Activated naive CD8-positive, alpha-beta T cell treated with anti-CD3 and anti-CD28 coated beads for 36 hours (primary cell): Measurements from ENCODE around the gene SLC35F2. TPM values are rescaled to one million over a fixed set of nuclear protein-coding genes. Genes with fewer than 3 reads are reported as not detected.
"Not testable (repeated sequence)": the region's sequence is repeated elsewhere in the genome, so short reads cannot be mapped to it uniquely, and the experiment has no call there.

Experiments
- DNase-seq: peaks from one replicate; pipeline ENCODE4 v3.0.0; 2021
- H3K27ac Mint-ChIP-seq: one replicate; pipeline ENCODE4 v1.8.0; 2022; ENCODE audit warnings: mild to moderate bottlenecking, moderate library complexity, mixed read lengths
- H3K27me3 Mint-ChIP-seq: one replicate; pipeline ENCODE4 v1.8.0; 2022; ENCODE audit warnings: mild to moderate bottlenecking, mixed read lengths
- H3K36me3 Mint-ChIP-seq: one replicate; pipeline ENCODE4 v1.8.0; 2021; ENCODE audit warnings: mild to moderate bottlenecking, mixed read lengths
- H3K4me1 Mint-ChIP-seq: one replicate; pipeline ENCODE4 v1.8.0; 2021; ENCODE audit warnings: mixed read lengths
- H3K4me3 Mint-ChIP-seq: one replicate; pipeline ENCODE4 v1.8.0; 2022; ENCODE audit warnings: mild to moderate bottlenecking, moderate library complexity, mixed read lengths
- H3K9me3 Mint-ChIP-seq: one replicate; pipeline ENCODE4 v1.8.0; 2022; ENCODE audit warnings: mixed read lengths
- total RNA-seq, 2 experiments: library from RNA; stranded (reverse); gene quantifications; one replicate each; pipeline ENCODE4 v1.2.3, GENCODE V29; 2021

The SLC35F2 gene
- total RNA-seq, 2 experiments from 2014 or later = 25.0 to 28.4 TPM

DNA sequence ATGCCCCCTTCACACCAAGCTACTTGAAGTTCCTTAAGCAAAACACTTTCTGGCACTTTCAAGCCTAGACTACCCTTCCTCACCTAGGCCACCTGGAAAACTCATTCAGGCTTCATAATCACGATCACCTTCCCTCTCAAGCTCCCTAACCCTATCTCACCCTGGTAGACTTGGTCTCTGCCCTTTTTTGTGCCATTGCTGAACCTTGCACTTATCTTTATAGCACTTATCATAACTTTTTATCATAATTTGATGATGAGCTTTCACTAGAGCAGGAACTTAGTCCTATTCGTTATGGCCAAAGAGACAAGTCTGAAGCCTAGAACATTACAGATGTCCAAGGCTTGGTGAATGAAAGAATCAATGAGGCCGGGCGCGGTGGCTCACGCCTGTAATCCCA, 5.5 kb downstream of the SLC35F2 start:
- Mint-ChIP-seq H3K4me1 (peaks cover 30% of the 10 kb centered on the region), H3K27ac (no peak overlapping the region), H3K9me3 (no peaks in the 10 kb centered on the region), H3K36me3 (peaks cover 27% of the 10 kb centered on the region), H3K27me3 (no peaks in the 10 kb centered on the region), H3K4me3 (no peak overlapping the region)
- DNase-seq = no peak

- Mint-ChIP-seq H3K4me1 (peaks cover 33% of the 10 kb centered on the region), H3K4me3 (no peak overlapping the region), H3K9me3 (no peaks in the 10 kb centered on the region), H3K36me3 (peaks cover 22% of the 10 kb centered on the region), H3K27ac (no peak overlapping the region), H3K27me3 (no peaks in the 10 kb centered on the region)
- no peak for DNase-seq
These were observed 6.8 kb downstream of the SLC35F2 start for GRCh38 chr11:107851704-107852310.

DNA sequence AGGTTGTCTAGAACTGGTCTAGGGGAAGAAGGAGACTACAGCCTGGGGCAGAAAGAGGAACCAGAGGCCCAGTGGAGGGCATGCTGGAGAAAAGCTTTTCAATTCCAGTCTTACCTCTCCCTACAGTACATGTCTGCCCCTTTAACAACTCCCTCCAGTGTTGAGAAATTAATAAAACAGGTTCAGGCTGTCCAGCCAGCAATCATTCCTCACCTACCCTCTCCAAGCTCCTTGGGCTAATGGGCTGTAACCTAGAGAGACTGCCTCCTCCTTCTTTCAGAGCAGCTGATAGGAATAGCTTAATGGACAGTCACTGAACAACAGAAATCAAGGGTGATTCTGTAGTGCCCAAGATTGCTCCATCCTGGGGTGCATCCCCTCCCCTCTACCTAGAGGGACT, 8.8 kb downstream of the SLC35F2 start:
- no peak overlapping the region for H3K27ac Mint-ChIP-seq
- H3K4me3 Mint-ChIP-seq = no peak overlapping the region
- peaks cover 25% of the 10 kb centered on the region for H3K4me1 Mint-ChIP-seq
- no peak for DNase-seq
- no peaks in the 10 kb centered on the region for H3K27me3 Mint-ChIP-seq
- H3K9me3 Mint-ChIP-seq = no peaks in the 10 kb centered on the region
- H3K36me3 Mint-ChIP-seq = peaks cover 18% of the 10 kb centered on the region

DNA sequence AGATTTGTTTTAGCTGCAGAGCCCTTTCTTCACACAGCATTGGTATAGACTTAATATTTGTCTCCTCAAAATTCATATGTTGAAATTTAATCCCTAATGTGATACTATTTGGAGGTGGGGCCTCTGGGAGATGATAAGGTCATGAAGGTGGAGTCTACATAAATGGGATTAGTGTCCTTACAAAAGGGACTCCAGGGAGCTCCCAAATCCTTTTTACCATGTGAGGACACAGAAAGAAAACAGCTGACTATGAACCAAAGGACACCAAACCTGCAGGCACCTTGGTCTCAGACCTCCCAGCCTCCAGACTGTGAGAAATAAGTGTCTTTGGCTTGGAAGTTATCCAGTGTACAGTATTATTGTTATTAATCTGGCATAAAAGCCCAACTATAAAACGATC, 10.2 kb downstream of the SLC35F2 start:
- no peaks in the 10 kb centered on the region for H3K27me3 Mint-ChIP-seq
- H3K4me3 Mint-ChIP-seq = no peak overlapping the region
- no peaks in the 10 kb centered on the region for H3K9me3 Mint-ChIP-seq
- peaks cover 17% of the 10 kb centered on the region for H3K36me3 Mint-ChIP-seq
- no peak for DNase-seq
- H3K27ac Mint-ChIP-seq = no peak overlapping the region
- peaks cover 25% of the 10 kb centered on the region for H3K4me1 Mint-ChIP-seq

- Mint-ChIP-seq H3K9me3 (no peaks in the 10 kb centered on the region), H3K4me1 (peaks cover 34% of the 10 kb centered on the region), H3K27me3 (no peaks in the 10 kb centered on the region), H3K27ac (no peak overlapping the region), H3K4me3 (no peak overlapping the region), H3K36me3 (peaks cover 26% of the 10 kb centered on the region)
- DNase-seq = no peak
These were observed 11.4 kb downstream of the SLC35F2 start for GRCh38 chr11:107847184-107847583.

- no peak overlapping the region for H3K27ac Mint-ChIP-seq
- peaks cover 30% of the 10 kb centered on the region for H3K36me3 Mint-ChIP-seq
- no peak overlapping the region for H3K4me3 Mint-ChIP-seq
- H3K9me3 Mint-ChIP-seq = no peaks in the 10 kb centered on the region
- H3K4me1 Mint-ChIP-seq = peaks cover 55% of the 10 kb centered on the region
- no peaks in the 10 kb centered on the region for H3K27me3 Mint-ChIP-seq
- no peak for DNase-seq
These were observed 14.5 kb downstream of the SLC35F2 start for GRCh38 chr11:107844041-107844440.

DNA sequence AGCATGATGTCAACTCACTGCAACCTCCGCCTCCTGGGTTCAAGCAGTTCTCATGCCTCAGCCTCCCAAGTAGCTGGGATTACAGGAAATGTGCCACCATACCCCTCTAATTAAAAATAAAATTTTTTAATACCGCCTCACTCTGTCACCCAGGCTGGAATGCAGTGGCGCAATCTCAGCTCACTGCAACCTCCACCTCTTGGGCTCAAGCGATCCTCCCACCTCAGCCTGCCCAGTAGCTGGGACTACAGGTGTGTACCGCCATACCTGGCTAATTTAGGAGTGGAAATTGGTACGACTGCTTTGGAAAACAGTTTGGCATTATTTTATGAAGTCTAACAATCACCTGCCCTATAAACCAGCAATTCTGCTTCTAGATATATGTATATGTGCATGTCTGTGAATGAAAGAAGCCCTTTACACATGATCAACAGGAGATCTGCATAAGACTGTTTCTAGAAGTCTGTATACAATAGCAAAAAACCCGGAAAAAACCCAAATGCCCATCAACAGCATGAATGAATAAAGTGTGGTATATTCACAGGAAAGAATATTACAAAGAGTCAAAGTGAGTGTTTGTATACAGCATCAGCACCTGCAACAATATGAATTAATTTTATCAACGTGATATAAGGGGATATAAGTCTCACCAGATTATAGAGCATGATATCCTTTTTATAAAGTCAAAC, 16.0 kb downstream of the SLC35F2 start:
- Mint-ChIP-seq H3K27ac (peak overlapping the region; percentile 38), H3K27me3 (no peaks in the 10 kb centered on the region), H3K36me3 (peaks cover 32% of the 10 kb centered on the region), H3K4me3 (no peak overlapping the region), H3K4me1 (peaks cover 49% of the 10 kb centered on the region), H3K9me3 (no peaks in the 10 kb centered on the region)
- no peak for DNase-seq

DNA sequence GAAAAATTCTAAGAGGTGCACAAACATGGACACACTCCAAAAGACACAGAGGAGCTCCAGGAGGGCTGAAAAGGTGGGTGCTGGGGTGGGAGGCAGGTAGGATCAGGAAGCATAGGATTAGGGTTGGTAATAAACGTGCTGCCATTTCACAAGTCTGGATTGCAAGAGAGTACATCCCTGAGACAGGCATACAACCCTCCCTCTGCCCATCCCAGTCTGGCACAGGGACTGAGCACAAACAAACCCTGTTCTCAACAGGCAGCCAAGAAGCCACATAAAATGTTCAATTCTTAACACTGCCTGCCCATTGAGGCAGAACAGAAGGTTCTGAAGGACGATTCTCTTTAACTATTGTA, 18.5 kb downstream of the SLC35F2 start:
- Mint-ChIP-seq H3K27ac (peak overlapping the region; percentile 93), H3K4me3 (peak overlapping the region; percentile 14), H3K36me3 (peaks cover 26% of the 10 kb centered on the region), H3K27me3 (no peaks in the 10 kb centered on the region), H3K9me3 (no peaks in the 10 kb centered on the region), H3K4me1 (peaks cover 63% of the 10 kb centered on the region)
- no peak for DNase-seq

- no peak overlapping the region for H3K4me3 Mint-ChIP-seq
- peaks cover 50% of the 10 kb centered on the region for H3K4me1 Mint-ChIP-seq
- H3K27ac Mint-ChIP-seq = no peak overlapping the region
These were observed 21.7 kb downstream of the SLC35F2 start for GRCh38 chr11:107836851-107837250.

GRCh38 chr11:107834995-107835394, 23.6 kb downstream of the SLC35F2 start:
- H3K27me3 Mint-ChIP-seq = no peaks in the 10 kb centered on the region
- H3K4me3 Mint-ChIP-seq = no peak overlapping the region
- no peaks in the 10 kb centered on the region for H3K9me3 Mint-ChIP-seq
- no peak overlapping the region for H3K27ac Mint-ChIP-seq
- H3K4me1 Mint-ChIP-seq = peaks cover 34% of the 10 kb centered on the region
- no peak for DNase-seq
- peaks cover 14% of the 10 kb centered on the region for H3K36me3 Mint-ChIP-seq

More at GRCh38 chr11:107836851-107837250, 21.7 kb downstream of the SLC35F2 start:
- Mint-ChIP-seq H3K9me3 (no peaks in the 10 kb centered on the region), H3K36me3 (peaks cover 16% of the 10 kb centered on the region), H3K27me3 (no peaks in the 10 kb centered on the region)
- DNase-seq = no peak

- Mint-ChIP-seq H3K4me1 (peaks cover 25% of the 10 kb centered on the region), H3K36me3 (peaks cover 11% of the 10 kb centered on the region)
- not testable (repeated sequence) for H3K27me3 Mint-ChIP-seq, DNase-seq, H3K9me3 Mint-ChIP-seq, H3K4me3 Mint-ChIP-seq, H3K27ac Mint-ChIP-seq
These were observed 24.7 kb downstream of the SLC35F2 start for GRCh38 chr11:107833926-107834325.

DNA sequence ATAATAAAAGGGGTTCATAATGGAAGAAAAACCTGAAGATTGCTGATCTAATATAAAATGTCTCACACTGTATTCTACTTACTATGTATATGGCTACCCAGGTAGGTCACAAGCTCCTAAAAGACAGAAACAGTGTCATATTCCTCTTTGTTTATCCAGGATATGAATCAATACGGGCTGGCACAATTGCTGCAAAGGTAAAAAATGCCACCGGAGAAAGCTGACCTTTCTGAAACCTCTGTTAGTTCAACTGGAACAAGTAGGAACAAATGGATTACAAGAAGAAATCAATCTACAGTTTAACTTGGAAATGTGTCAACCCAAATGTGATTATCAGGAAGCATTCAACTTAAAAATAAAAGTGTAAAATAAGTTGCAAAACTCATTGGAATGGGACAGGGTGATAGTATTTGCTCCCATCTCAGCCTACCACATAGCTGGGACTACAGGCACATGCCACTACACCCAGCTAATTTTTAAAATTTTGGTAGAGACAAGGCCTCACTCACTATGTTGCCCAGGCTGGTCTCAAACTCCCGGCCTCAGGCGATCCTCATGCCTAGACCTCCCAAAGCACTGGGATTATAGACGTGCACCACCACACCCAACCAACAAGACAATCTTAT, 27.6 kb downstream of the SLC35F2 start:
- Mint-ChIP-seq H3K27me3 (no peaks in the 10 kb centered on the region), H3K4me1 (peaks cover 12% of the 10 kb centered on the region), H3K9me3 (no peaks in the 10 kb centered on the region), H3K4me3 (no peak overlapping the region), H3K27ac (no peak overlapping the region), H3K36me3 (peaks cover 11% of the 10 kb centered on the region)
- DNase-seq = no peak

DNA sequence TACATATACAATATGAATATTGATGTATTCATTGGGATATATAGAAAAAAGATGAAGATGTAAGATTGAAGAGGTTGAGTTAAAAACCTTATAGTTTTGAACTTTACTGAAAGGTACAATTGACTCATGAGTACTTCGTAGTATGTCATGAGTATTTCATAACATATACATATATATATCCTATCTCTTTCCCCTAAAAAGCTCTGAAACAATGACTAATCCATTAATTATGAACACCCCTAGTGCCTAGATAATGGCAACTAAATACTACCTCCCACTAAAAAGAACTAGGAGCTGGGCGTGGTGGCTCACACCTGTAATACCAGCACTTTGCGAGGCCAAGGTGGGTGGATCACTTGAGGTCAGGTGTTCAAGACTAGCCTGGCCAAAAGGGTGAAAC, 31.5 kb downstream of the SLC35F2 start:
- no peak overlapping the region for H3K4me3 Mint-ChIP-seq
- H3K4me1 Mint-ChIP-seq = peaks cover 14% of the 10 kb centered on the region
- H3K36me3 Mint-ChIP-seq = peaks cover 7% of the 10 kb centered on the region
- no peaks in the 10 kb centered on the region for H3K9me3 Mint-ChIP-seq
- DNase-seq = no peak
- no peaks in the 10 kb centered on the region for H3K27me3 Mint-ChIP-seq
- H3K27ac Mint-ChIP-seq = no peak overlapping the region

- Mint-ChIP-seq H3K27me3 (no peaks in the 10 kb centered on the region), H3K4me3 (no peak overlapping the region), H3K27ac (no peak overlapping the region), H3K9me3 (no peaks in the 10 kb centered on the region), H3K4me1 (peaks cover 16% of the 10 kb centered on the region), H3K36me3 (peaks cover 4% of the 10 kb centered on the region)
- no peak for DNase-seq
These were observed 32.7 kb downstream of the SLC35F2 start for GRCh38 chr11:107825875-107826274.

GRCh38 chr11:107824668-107825369, 33.8 kb downstream of the SLC35F2 start:
- DNase-seq = no peak
- H3K27ac Mint-ChIP-seq = no peak overlapping the region
- H3K36me3 Mint-ChIP-seq = peaks cover 4% of the 10 kb centered on the region
- H3K4me1 Mint-ChIP-seq = peaks cover 16% of the 10 kb centered on the region
- no peak overlapping the region for H3K4me3 Mint-ChIP-seq
- no peaks in the 10 kb centered on the region for H3K27me3 Mint-ChIP-seq
- H3K9me3 Mint-ChIP-seq = no peaks in the 10 kb centered on the region
